ENCODE data around the gene RACK1. TPM values are rescaled to one million over a fixed set of nuclear protein-coding genes. Genes with fewer than 3 reads are reported as not detected.

RACK1 gene
- total and polyA plus RNA-seq, 2 of the 13 experiments (the other 11 are each of a cell fraction or from before 2014, with no cell fraction given) = 2,514 to 6,141 TPM

- TF ChIP-seq AGO2 (optimal IDR thresholded peaks at IDR 0.05; ENCODE audit: low read depth, low read length) (peak; percentile 89), MTERF4 (CRISPR knock-in tag; IDR thresholded peaks at IDR 0.05) (no peak), ZFP37 (CRISPR knock-in tag; IDR thresholded peaks at IDR 0.05; ENCODE audit: borderline replicate concordance) (no peak; the same call in 1 of the 2 replicates), YY1 (IDR thresholded peaks at IDR 0.05; ENCODE audit: insufficient read depth, insufficient replicate concordance, low read depth, low read length) (peak; percentile 22), GMEB1 (CRISPR knock-in tag; IDR thresholded peaks at IDR 0.05; ENCODE audit: borderline replicate concordance) (peak; percentile 67), ONECUT2 (CRISPR knock-in tag; IDR thresholded peaks at IDR 0.05) (no peak), SP1 (IDR thresholded peaks at IDR 0.05) (no peak), SP1 (CRISPR knock-in tag; IDR thresholded peaks at IDR 0.05) (peak; percentile 78), MXI1 (IDR thresholded peaks at IDR 0.05; ENCODE audit: borderline replicate concordance, low read depth, low read length) (peak; percentile 57; the same call in 1 of the 3 replicates), ZNF619 (CRISPR knock-in tag; IDR thresholded peaks at IDR 0.05) (no peak), ZNF136 (CRISPR knock-in tag; IDR thresholded peaks at IDR 0.05; ENCODE audit: low read depth) (peak; percentile 93; the same call in 1 of the 2 replicates), FLYWCH1 (CRISPR knock-in tag; IDR thresholded peaks at IDR 0.05) (0 out of 2 replicates have a peak, but pooled peaks have one; percentile 4), ZNF30 (CRISPR knock-in tag; IDR thresholded peaks at IDR 0.05) (peak; percentile 79; the same call in 1 of the 2 replicates), ZNF580 (CRISPR knock-in tag; IDR thresholded peaks at IDR 0.05; ENCODE audit: borderline replicate concordance, low read depth) (0 out of 2 replicates have a peak, but pooled peaks have one; percentile 19), MYC (CRISPR knock-in tag; IDR thresholded peaks at IDR 0.05; ENCODE audit: borderline replicate concordance) (peak; percentile 69), POLR2G (IDR thresholded peaks at IDR 0.05; ENCODE audit: low read depth, low read length) (peak; percentile 76), DMAP1 (CRISPR knock-in tag; IDR thresholded peaks at IDR 0.05) (peak; percentile 87; the same call in 1 of the 2 replicates), BATF2 (CRISPR knock-in tag; IDR thresholded peaks at IDR 0.05) (no peak), TBX2 (CRISPR knock-in tag; IDR thresholded peaks at IDR 0.05; ENCODE audit: borderline replicate concordance) (0 out of 2 replicates have a peak, but pooled peaks have one; percentile 4), ZNF18 (CRISPR knock-in tag; IDR thresholded peaks at IDR 0.05; ENCODE audit: insufficient replicate concordance) (peak; percentile 1), MXD1 (CRISPR knock-in tag; IDR thresholded peaks at IDR 0.05) (peak; percentile 19; the same call in 1 of the 2 replicates), ZNF230 (CRISPR knock-in tag; IDR thresholded peaks at IDR 0.05) (peak; percentile 90; the same call in 1 of the 2 replicates)
- TF ChIP-seq, protein P1, sequence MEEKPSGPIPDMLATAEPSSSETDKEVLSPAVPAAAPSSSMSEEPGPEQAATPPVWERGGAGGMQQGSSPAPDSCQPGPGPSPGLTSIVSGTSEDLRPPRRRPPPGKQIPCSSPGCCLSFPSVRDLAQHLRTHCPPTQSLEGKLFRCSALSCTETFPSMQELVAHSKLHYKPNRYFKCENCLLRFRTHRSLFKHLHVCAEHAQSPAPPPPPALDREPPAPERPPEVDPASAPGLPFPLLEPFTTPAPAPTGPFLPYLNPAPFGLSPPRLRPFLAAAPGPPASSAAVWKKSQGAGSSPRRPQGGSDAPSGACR (CRISPR knock-in tag; IDR thresholded peaks at IDR 0.05) = no peak
Observed at GRCh38 chr5:181246276-181247049, 2.8 kb upstream of the RACK1 start (continued).

All from HepG2 (cell line).